VCaP (cell line): ENCODE measurements around the gene TRIM38.

Experiments
- H3K27ac ChIP-seq: fragments of 450-650 bp; 2 replicates; pipeline ENCODE4 v1.5.1; 2017
- CTCF ChIP-seq: fragments of 450-650 bp; conservative IDR thresholded peaks from 2 replicates; pipeline ENCODE4 v1.5.1; 2017; ENCODE audit warnings: mild to moderate bottlenecking, moderate library complexity

TRIM38 gene

DNA sequence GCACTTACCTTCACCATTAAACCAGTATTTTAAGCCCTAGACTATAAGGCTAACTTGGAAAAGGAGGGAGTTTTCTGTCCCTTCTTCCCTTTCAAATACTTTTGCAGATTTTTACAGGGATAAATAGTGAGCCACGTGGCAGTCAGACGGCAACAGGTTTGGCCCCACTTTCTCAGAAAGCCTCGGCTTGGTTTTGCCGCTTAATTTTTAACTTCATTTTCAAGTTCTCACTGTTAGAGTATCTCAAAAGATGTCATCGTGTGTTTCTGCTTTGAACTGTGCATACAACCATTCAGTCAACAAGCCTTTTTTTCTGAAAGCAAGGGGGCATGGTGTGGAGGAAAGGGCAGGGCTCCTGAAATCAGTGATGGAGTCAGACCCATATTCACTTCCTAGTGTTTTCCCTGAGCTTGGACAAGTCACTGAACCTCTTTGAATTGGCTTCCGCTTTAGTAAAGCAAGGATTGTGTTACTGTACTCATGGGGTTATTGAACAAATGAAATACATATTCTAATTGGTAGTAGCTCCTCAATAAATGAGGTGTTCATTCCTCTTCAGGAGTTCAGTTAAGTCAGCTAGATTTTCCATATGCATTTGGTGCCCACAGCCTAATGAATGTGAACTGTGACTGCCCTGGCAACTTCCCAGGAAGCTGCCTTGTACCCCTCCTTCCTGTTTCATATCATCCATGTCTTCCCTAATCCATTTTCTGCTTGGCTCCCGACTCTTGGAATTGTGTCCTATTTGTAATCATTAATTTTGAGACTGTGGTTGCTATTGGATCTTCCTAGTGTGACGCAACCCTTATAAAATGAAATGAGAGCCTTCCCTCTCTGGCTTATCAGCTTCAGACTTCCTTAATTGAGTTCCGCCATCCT, 31.8 kb upstream of the TRIM38 start, which contains the start of gene SLC17A2:
Gene SLC17A2 (minus strand): TSS at position 160 of the 879 bp plus-strand sequence. CDS start 4,895 bp downstream, outside the sequence.
- no peak for TF ChIP-seq CTCF
- peak within 1 kb of the TSS; percentile 94 for H3K27ac ChIP-seq

- no peak for TF ChIP-seq CTCF
- no peak overlapping the region; the same call in 1 of the 2 replicates for H3K27ac ChIP-seq
Observed at GRCh38 chr6:25931411-25931709, 31.2 kb upstream of the TRIM38 start.

DNA sequence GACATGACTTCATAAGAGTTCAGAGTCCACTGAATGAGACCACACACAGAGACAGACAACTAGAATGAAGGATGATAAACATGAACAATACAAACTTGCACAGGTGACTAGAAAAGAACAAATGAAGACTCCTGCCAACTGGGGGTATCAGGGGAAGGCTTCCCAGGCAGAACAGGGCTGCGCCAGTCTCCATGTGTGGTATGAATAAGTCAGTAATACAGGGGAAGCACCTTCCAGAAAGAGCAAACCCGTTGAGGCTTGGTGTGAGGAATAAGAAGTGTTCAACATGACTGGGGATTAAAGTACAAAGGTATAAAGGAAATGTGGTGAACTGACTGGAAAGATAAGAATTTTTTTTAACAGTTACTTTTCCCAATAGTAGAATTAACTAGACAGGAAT, 28.4 kb upstream of the TRIM38 start:
- no peak for TF ChIP-seq CTCF
- H3K27ac ChIP-seq = no peak overlapping the region

- no peak overlapping the region for H3K27ac ChIP-seq
- TF ChIP-seq CTCF = no peak
Observed at GRCh38 chr6:25934735-25935313, 27.8 kb upstream of the TRIM38 start.

GRCh38 chr6:25935953-25936352, 26.6 kb upstream of the TRIM38 start:
- H3K27ac ChIP-seq = no peak overlapping the region
- no peak for TF ChIP-seq CTCF

DNA sequence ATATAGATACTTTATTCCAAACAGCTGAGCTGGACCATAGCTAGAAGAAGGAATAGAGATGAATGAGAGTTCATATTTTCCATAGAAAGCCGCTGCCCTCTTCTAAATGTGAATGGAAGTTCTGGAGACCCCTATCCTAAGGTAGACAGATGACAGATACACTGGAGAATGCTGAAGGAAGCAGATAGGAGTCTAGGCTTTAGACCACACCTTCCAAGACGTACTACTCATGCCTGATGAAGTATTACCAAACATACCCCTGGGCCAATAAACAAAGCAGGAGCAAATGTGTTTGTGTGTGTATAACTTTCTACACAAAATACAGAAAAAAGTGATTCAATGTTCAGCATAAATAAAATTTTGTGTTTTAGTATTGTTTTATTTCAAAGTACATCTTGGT, 23.0 kb upstream of the TRIM38 start:
- TF ChIP-seq CTCF = no peak
- no peak overlapping the region for H3K27ac ChIP-seq

GRCh38 chr6:25942561-25943147, 19.9 kb upstream of the TRIM38 start:
- no peak overlapping the region; the same call in 1 of the 2 replicates for H3K27ac ChIP-seq
- peak; percentile 96 for TF ChIP-seq CTCF
